ENCODE data around the gene DDX41.
"Not testable (repeated sequence)": the region's sequence is repeated elsewhere in the genome, so short reads cannot be mapped to it uniquely, and the experiment has no call there.

Gene DDX41

GRCh38 chr5:177498013-177498787, 18.6 kb downstream of the DDX41 start:
- DNase-seq (ENCODE audit: low spot score) = no peak

GRCh38 chr5:177497292-177498012, 19.3 kb downstream of the DDX41 start, which contains the start of gene PDLIM7:
Gene PDLIM7 (minus strand): TSS chr5:177497604. CDS start chr5:177496512, 1,092 bp downstream.
- peak; percentile 83 for DNase-seq (ENCODE audit: low spot score)

DNA sequence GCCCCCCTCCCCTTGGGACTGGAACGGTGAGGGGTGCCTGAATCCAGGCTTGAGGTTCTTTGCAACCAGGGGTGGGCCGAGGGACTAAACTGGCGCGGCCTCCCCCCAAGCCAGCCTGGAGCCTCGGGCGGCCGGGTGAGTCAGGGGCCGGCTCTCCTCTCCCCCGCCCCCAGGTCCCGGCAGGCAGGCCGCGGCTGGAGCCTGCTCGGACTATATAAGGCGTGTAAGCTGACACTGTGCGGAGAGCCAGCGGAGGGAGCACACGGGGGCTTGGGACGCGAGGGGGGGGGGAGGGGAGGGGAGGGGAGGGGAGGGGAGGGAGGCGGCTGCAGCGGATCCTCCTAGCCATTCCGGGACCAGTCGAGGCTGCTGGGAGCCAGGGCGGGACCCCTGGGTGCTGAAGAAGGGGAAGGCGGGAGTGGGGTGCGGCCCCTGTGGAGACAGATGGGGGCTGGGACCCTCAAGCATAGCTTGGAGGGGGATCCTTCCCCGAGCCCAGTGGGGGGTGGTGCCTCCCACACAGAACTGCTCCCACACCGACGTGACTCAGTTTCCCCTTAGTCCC, 20.0 kb downstream of the DDX41 start:
- DNase-seq (ENCODE audit: low spot score) = peak; percentile 66

GRCh38 chr5:177496070-177496726, 20.6 kb downstream of the DDX41 start:
- peak; percentile 45 for DNase-seq (ENCODE audit: low spot score)

DNA sequence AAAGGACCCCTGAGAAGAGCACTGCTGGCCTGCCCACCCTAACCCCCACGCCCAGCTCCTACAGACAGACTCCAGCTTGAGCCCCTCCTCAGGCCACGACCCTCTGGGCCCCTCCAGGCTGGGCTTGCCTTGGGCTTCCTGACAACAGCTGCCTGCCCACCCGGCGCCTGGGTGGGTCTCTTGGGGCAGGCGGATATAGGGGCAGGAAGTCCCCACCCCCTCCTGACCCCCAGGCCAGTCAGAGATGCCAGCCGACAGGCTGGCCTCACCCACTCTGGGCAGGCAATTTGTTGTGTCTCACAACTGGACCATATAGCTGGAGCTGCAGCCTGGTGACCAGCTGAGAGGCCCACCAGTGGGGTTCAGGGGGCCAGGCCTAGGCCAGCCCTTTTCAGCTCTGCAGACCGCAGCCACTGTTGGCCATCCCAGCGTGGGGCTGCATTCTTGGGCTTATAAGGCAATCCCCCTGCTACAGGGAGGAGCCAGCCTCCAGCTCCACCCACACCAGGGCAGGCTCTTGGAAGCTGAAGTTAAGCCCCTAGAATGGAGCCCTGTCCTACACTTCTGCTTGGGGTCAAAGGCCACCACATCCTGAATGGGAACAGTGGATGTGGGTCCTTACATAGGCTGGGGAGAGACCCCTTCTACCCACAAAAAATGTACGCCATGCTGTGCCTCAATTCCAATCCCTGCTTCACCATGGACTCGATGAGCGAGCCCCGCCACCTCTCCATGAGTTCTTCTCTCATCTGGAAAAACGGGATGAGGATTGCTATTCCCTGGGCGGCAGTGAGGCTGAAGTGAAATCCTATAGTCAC, 21.3 kb downstream of the DDX41 start:
- peak; percentile 64 for DNase-seq (ENCODE audit: low spot score)

DNA sequence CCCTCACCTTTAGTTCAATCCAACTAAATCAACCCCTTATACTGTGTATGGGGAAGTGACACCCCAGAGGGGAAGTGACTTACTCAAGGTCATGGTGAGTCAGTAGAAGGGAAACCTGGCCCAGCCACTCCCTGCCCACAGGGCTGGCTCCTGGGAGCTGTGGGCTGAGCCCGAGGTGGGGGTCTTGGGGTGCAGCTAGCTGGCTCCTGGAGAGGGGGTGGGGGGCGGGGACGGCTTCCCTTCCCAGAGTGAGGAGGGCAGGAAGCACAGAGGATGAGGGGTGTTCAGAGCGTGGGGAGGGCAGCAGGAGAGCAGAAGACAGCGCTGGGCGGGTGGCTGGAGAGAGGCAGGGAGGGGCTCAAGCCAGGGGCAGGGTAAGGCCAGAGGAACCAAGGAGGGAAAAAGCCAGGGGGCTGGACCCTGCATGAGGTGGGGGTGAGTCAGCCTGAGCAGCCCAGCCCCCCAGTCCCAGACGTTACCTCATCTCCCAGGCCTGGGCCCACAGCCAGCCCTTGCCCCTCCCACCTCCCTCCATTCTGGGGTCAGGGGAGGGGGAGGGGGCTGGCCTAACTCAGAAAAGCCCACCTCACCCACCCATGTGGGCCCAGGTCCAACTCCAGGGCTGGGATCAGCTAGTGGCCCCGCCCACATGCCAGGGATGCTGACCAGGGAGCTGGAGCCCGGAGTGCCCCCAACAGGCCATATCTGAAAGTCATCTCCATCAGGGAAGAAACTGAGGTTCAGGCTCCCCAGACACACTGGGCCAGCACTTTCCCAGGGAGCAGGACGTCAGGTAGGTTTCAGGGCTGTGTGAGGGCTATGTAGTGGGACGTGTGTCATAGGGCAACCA, 22.2 kb downstream of the DDX41 start:
- DNase-seq (ENCODE audit: low spot score) = peak; percentile 34

GRCh38 chr5:177493795-177494345, 22.9 kb downstream of the DDX41 start:
- DNase-seq (ENCODE audit: low spot score) = no peak

GRCh38 chr5:177492841-177493240, 23.9 kb downstream of the DDX41 start:
- DNase-seq (ENCODE audit: low spot score) = no peak

DNA sequence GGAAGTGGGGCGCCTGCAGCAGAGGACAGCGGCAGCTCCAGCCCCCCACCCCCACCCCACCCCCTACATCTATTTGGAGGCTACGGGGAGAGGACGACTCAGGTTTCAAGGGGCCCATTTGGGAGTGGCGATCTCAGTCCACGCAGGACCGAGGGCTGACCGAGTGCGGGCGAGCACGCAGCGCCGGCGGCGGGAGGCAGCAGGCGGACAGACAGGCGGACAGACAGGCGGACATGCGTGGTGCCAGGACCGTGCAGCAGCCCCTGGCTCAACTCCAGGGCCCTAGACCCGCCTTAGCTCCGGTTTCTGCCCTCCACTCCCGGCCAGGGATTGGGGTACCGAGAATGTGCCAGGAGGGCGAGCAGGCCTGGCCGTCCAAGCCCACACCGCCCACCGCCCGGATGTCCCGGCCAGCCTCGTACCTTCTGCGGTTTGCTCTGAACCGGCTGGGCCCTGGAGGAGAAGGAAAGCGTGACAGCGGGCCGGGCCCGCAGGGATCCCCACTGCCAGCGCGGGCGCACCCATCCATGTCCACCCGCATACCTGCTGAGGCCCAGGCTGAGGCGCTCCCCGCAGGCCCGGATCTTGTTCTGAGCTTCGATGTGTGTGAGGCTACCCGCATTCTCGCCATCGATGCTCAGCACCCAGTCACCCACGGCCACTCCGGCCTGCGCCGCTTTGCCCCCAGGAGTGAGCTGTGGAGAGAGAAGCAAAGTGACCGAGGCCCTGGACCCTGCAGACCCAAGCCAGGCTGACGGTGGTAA, 24.6 kb downstream of the DDX41 start:
- DNase-seq (ENCODE audit: low spot score) = no peak

GRCh38 chr5:177491429-177491945, 25.3 kb downstream of the DDX41 start:
- DNase-seq (ENCODE audit: low spot score) = peak; percentile 43

GRCh38 chr5:177490992-177491391, 25.8 kb downstream of the DDX41 start:
- DNase-seq (ENCODE audit: low spot score) = no peak

GRCh38 chr5:177490311-177490991, 26.3 kb downstream of the DDX41 start:
- DNase-seq (ENCODE audit: low spot score) = peak; percentile 54

DNA sequence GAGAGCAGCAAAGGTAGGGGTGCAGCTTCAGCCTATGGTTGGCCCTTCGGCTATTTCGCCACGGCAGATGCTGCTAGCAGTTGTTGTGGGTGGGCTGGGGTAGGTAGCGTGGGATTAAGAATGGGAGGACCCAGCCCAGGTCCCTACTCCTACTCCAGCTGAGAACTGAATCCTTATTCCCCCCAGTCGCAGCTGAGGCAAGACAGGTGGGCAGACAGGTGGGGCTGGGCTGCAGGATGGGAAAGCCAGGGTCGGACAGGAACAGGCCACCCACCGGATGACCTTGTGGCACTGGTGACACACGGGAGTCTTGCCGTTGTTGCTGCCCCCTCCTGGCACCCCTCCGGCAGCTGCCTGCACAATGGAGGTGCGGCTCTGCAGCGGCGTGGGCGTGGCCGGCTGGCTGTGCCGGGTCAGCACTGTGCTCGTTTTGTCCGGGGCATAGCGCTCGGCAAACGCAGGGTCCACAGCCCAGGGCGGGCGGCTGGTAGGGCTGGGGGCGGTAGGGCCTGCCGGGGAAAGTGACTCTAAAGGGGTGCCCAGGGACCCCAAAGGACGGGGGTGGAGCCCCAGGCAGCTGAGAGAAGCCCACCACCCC, 27.5 kb downstream of the DDX41 start:
- no peak for DNase-seq (ENCODE audit: low spot score)

GRCh38 chr5:177487975-177488374, 28.8 kb downstream of the DDX41 start:
- no peak for DNase-seq (ENCODE audit: low spot score)

- no peak for DNase-seq (ENCODE audit: low spot score)
Observed at GRCh38 chr5:177487144-177487543, 29.6 kb downstream of the DDX41 start.

DNA sequence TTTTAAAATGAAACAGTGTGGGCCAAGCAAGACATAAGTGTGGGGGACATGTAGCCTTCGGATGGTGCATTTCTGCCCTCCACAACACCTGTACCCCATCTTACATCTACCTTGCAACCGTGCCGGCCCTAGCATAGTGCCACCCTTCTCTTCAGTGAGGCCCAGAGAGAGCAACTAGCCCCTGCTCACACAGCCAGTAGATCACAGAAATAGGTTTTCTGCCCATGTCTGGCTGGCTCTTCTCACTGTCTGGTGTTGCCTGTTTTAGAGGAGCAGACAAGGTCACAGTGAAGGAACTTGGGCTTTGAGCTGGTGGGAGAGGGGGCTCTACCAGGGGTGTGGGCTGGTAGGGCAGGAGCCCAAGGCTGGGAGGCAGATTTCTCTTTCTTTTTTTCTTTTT, 30.5 kb downstream of the DDX41 start:
- DNase-seq (ENCODE audit: low spot score) = no peak

- not testable (repeated sequence) for DNase-seq (ENCODE audit: low spot score)
Observed at GRCh38 chr5:177485753-177486152, 31.0 kb downstream of the DDX41 start.

GRCh38 chr5:177484902-177485549, 31.7 kb downstream of the DDX41 start:
- no peak for DNase-seq (ENCODE audit: low spot score)

All from cerebellar cortex (tissue), 1 donor.